ENCODE data around the gene PCSK6.

- TF ChIP-seq, protein P1, sequence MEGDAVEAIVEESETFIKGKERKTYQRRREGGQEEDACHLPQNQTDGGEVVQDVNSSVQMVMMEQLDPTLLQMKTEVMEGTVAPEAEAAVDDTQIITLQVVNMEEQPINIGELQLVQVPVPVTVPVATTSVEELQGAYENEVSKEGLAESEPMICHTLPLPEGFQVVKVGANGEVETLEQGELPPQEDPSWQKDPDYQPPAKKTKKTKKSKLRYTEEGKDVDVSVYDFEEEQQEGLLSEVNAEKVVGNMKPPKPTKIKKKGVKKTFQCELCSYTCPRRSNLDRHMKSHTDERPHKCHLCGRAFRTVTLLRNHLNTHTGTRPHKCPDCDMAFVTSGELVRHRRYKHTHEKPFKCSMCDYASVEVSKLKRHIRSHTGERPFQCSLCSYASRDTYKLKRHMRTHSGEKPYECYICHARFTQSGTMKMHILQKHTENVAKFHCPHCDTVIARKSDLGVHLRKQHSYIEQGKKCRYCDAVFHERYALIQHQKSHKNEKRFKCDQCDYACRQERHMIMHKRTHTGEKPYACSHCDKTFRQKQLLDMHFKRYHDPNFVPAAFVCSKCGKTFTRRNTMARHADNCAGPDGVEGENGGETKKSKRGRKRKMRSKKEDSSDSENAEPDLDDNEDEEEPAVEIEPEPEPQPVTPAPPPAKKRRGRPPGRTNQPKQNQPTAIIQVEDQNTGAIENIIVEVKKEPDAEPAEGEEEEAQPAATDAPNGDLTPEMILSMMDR (IDR thresholded peaks at IDR 0.05; ENCODE audit: insufficient read depth, low read depth, low read length) = no peak
- no peak for TF ChIP-seq EZH2 (IDR thresholded peaks at IDR 0.05; ENCODE audit: insufficient read depth, low read length)
Observed at GRCh38 chr15:101366853-101367252, 122.7 kb downstream of the PCSK6 start.
